HG02610 (cell line): Measurements from ENCODE around the gene KLK1.

ENCODE experiments used
- ATAC-seq: cut with Tn5 transposase; IDR thresholded peaks from one replicate; pipeline ENCODE4 v1.9.1; 2021; ENCODE audit warnings: mild to moderate bottlenecking, moderate library complexity; ENCODE audit not compliant: unreplicated experiment

Gene KLK1

GRCh38 chr19:50823389-50824042 lies at the start of gene KLK1:
TSS of gene KLK1 (minus strand) at chr19:50823787. CDS start at chr19:50823748, 39 bp downstream.
- no peak for ATAC-seq

- ATAC-seq = no peak
These were observed 49.5 kb upstream of the KLK1 start, which contains the start of gene KLK2 for GRCh38 chr19:50873056-50873455. TSS of gene KLK2 (plus strand) at chr19:50873439. CDS start at chr19:50873474, 35 bp downstream.

GRCh38 chr19:50870417-50871089 lies 47.0 kb upstream of the KLK1 start:
- no peak for ATAC-seq

GRCh38 chr19:50869479-50869878 lies 45.9 kb upstream of the KLK1 start:
- no peak for ATAC-seq

GRCh38 chr19:50861496-50862286 lies 38.1 kb upstream of the KLK1 start:
- no peak for ATAC-seq

- ATAC-seq = no peak
These were observed 37.4 kb upstream of the KLK1 start for GRCh38 chr19:50861010-50861409.

- ATAC-seq = no peak
These were observed 36.3 kb upstream of the KLK1 start for GRCh38 chr19:50859849-50860248.

GRCh38 chr19:50858886-50859285 lies 35.3 kb upstream of the KLK1 start:
- no peak for ATAC-seq

GRCh38 chr19:50857366-50857765 lies 33.8 kb upstream of the KLK1 start:
- ATAC-seq = no peak

GRCh38 chr19:50854636-50855410 lies 31.2 kb upstream of the KLK1 start, which contains the start of gene KLK3:
TSS of gene KLK3 (plus strand) at chr19:50854915. CDS start at chr19:50854956, 41 bp downstream.
- no peak for ATAC-seq

- ATAC-seq = no peak
These were observed 28.0 kb upstream of the KLK1 start for GRCh38 chr19:50851620-50852019.

GRCh38 chr19:50850738-50851137 lies 27.2 kb upstream of the KLK1 start:
- no peak for ATAC-seq

GRCh38 chr19:50844296-50844935 lies 20.8 kb upstream of the KLK1 start:
- no peak for ATAC-seq

- no peak for ATAC-seq
These were observed 20.2 kb upstream of the KLK1 start for GRCh38 chr19:50843701-50844221.

- no peak for ATAC-seq
These were observed 19.6 kb upstream of the KLK1 start for GRCh38 chr19:50843205-50843604.

GRCh38 chr19:50842130-50842529 lies 18.5 kb upstream of the KLK1 start:
- ATAC-seq = no peak

GRCh38 chr19:50839712-50840655 lies 16.4 kb upstream of the KLK1 start:
- no peak for ATAC-seq

GRCh38 chr19:50838239-50838638 lies 14.7 kb upstream of the KLK1 start:
- no peak for ATAC-seq

- ATAC-seq = no peak
These were observed 13.7 kb upstream of the KLK1 start for GRCh38 chr19:50837300-50837699.
